ENCODE measurements around the gene PPIA.

GRCh38 chr7:44784364-44784763, 12.1 kb upstream of the PPIA start:
- TF ChIP-seq POLR2A (IDR thresholded peaks at IDR 0.05; ENCODE audit: low read length), result no peak
- no peak for TF ChIP-seq GATA1 (IDR thresholded peaks at IDR 0.05; ENCODE audit: low read depth, low read length)

Measured in erythroblast (primary cell).